NB4 (cell line): ENCODE data around the gene TGIF1.

ENCODE experiments used
- DNase-seq: peaks from one replicate; pipeline ENCODE4 v3.0.0; 2010; ENCODE audit warnings: low read depth
- H3K4me3 ChIP-seq: one replicate; pipeline ENCODE4 v1.5.1; 2011; ENCODE audit warnings: mild to moderate bottlenecking, low read depth, low read length, moderate library complexity
- CTCF ChIP-seq: IDR thresholded peaks from one replicate; pipeline ENCODE4 v1.5.1; 2012; ENCODE audit warnings: low read depth, low read length
- MAX ChIP-seq: IDR thresholded peaks from 2 replicates; pipeline ENCODE4 v1.6.1; 2011; ENCODE audit warnings: low read depth, low read length
- MYC ChIP-seq: IDR thresholded peaks from 2 replicates; pipeline ENCODE4 v1.6.1; 2011; ENCODE audit warnings: low read depth, low read length
- POLR2A ChIP-seq: IDR thresholded peaks from 2 replicates; pipeline ENCODE4 v1.6.1; 2011; ENCODE audit warnings: mild to moderate bottlenecking; ENCODE audit not compliant: insufficient read length; ENCODE audit errors: extremely low read depth

TGIF1 gene

GRCh38 chr18:3495691-3496430, 45.9 kb downstream of the TGIF1 start:
- DNase-seq = no peak
- TF ChIP-seq MYC = no peak
- TF ChIP-seq MAX = no peak
- no peak for TF ChIP-seq POLR2A
- no peak for TF ChIP-seq CTCF
- no peak overlapping the region for H3K4me3 ChIP-seq

DNA sequence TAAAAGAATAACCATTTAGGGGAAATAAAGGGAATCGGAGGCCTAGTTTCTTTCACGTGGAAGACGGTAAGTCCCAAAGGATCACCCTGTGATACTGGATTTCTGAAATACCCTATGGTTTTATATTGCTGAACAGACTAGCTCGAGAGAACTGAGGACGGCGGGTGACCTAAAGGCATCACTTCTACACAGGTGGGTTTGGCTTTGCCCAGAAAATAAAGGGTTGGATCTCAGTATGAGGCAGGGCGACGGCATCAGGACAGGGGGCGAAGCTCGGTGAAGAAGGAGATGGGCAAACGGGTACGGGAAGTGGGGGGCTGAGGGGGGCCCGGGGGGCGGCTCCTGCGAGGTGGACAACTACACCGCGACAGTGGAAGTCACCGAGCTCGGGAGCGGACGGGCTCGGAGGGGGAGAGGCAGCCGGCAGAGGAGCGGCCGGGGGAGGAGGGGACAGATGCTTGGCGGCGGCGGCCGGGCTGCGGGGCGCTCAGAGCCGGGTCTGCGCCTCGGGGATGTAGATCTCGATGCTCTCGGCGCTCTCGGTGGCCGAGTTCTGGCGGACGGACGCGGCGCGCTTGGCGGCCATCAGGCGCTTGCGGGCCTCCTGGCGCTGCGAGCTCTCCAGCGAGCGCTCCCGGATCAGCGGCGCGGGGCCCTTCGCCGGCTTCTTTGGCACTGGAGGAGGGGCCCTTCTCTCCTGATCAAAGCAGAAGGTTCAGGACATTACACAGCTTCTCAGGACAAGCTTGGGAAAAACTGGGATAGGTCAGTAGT, 48.9 kb downstream of the TGIF1 start:
- DNase-seq = peak; percentile 67
- peak overlapping the region; percentile 32 for H3K4me3 ChIP-seq
- TF ChIP-seq MAX = no peak
- no peak for TF ChIP-seq MYC
- TF ChIP-seq CTCF = no peak
- no peak for TF ChIP-seq POLR2A

- H3K4me3 ChIP-seq = peak overlapping the region; percentile 32
- peak; percentile 81 for DNase-seq
- no peak for TF ChIP-seq MYC
- no peak for TF ChIP-seq POLR2A
- no peak for TF ChIP-seq CTCF
- TF ChIP-seq MAX = no peak
Observed at GRCh38 chr18:3499501-3499900, 49.5 kb downstream of the TGIF1 start.

DNA sequence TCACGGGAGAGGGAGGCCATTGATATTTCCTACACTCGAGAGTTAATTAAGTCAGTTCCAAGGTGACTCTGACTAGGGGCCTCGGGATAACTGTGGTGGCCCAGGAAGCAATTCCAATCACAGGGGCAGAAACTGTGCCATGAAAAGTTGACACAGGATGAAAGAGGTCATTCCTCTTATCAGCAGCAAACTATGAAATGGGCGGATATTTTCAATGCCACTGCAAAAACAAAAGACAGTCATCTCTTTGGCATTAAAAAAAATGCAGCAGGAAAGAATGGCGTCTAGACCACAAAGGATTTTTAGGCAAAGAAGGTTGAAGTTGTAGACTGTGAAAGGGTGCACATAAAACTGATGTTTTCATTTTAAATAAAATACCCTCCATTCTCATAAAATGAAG, 50.0 kb downstream of the TGIF1 start:
- TF ChIP-seq MYC (no peak), MAX (no peak)
- no peak overlapping the region for H3K4me3 ChIP-seq
- no peak for DNase-seq

GRCh38 chr18:3502650-3503049, 52.7 kb downstream of the TGIF1 start:
- TF ChIP-seq MYC (no peak), CTCF (no peak), POLR2A (no peak), MAX (no peak)
- no peak overlapping the region for H3K4me3 ChIP-seq
- no peak for DNase-seq

GRCh38 chr18:3504637-3505036, 54.7 kb downstream of the TGIF1 start:
- DNase-seq = no peak
- no peak for TF ChIP-seq MAX
- no peak for TF ChIP-seq POLR2A
- no peak for TF ChIP-seq MYC
- TF ChIP-seq CTCF = no peak
- no peak overlapping the region for H3K4me3 ChIP-seq
